NCI-H82 (cell line): ENCODE results near the gene LRRIQ1.

Experiments
- DNase-seq: peaks from one replicate; lab custom pipeline; 2025; lab: John Stamatoyannopoulos, UW

LRRIQ1 gene

DNA sequence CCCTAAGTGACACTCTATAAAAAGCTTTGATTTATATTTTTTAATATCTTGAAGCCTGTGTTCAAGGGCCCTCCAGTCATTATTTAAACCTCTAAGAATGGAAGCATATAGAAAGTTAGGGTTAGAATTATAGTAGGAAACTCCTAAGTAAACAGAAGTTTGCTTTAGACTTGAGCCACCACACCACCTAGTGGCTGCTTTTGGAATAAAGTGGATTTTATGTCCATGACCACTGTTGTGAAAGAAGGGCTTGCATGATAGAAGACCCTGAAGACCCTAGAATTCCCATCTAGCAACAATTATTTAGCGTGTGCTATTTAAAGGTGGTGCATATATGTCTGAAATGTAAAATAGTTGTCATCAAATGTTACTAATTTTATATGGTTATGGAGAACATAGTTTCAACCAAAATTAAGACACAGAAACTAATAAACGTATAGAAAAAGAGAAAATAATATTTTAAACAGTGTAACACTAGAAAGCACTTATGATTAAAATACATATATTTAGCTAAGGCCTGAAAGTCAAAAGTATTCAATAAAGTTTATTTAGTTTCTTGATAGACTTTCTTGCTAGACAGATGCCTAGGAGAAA is 21.3 kb downstream of the LRRIQ1 start:
- DNase-seq = peak; percentile 81

DNA sequence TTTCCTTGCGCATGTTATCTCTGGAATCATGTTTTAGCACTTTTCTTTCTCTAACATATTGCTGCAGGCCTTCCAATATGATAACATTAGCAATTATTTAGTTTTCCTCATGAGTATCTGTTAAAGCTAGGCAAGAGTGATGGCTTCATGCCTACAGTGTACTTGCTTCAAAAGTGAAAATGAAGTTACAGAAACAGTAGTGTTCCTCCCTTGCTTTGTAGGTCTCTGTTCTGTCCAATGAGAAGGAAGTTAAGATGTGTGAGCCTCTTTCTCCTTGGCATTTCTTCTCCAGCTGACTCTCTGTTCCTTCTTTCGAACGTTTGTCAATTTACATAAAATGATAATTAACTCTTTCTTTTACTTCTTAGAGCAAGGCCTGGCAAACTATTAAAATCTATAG is 22.2 kb downstream of the LRRIQ1 start:
- no peak for DNase-seq

DNA sequence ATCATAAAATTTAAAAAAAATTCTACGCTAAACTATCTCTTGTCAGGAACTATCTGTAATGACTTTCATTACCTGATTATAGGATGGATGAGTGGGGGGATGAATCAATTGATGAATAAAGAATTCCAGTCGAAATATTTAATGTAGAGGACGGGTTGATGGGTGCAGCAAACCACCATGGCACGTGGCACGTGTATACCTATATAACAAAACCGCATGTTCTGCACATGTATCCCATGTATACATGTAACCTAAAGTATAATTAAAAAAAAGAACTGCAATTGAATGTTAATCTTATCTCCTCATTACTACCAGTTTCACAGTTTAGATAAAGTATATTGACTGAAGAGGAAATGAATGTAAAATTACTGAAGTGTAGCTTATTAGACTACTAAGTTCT is 23.4 kb downstream of the LRRIQ1 start:
- DNase-seq = no peak

DNA sequence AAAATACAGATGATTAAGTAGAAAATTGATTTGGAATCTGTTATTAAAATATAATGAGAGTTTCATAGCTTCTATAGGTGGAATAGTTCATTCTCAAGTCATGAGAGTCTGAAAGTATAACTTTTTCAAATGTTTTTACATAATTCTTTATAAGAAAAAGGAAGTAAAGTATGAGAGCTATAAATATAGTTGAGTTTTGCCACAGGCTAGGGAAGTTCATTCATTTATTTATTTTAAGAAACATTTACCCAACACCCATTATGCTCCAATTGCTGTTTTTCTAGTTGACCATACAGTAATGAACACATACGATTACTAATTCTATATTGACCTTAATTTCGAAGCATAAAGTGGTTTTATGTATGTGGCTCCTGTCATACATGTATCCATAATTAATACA is 24.8 kb downstream of the LRRIQ1 start:
- no peak for DNase-seq

DNA sequence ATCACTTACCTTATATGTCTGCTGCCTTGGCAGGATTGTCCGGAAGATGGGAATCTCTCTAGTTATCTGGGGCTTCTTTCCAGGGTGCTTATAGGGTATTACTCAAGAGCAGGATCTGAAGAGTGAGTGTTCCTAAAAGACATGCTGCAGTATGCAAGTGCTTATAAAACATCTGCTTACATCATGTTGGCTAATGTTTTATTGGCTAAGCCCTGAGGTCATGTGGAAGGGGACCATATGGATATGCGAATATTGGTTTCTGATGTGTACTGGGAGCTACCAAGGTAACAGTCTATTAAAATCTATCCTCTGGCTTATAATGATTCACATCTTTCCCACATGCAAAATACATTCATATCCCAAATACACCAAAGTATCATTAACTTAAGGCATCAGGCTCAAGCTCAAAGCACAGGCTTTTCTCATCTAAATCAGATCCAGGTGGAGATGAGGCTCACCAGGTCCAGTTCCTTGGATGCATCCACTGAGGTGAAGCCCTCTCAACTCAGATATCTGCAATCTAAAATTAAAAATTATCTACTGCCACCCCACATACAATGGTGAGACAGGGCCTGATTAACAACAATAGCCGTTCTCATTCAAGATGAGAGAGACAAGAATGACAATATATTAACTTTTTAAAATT is 29.8 kb downstream of the LRRIQ1 start:
- peak; percentile 45 for DNase-seq

DNA sequence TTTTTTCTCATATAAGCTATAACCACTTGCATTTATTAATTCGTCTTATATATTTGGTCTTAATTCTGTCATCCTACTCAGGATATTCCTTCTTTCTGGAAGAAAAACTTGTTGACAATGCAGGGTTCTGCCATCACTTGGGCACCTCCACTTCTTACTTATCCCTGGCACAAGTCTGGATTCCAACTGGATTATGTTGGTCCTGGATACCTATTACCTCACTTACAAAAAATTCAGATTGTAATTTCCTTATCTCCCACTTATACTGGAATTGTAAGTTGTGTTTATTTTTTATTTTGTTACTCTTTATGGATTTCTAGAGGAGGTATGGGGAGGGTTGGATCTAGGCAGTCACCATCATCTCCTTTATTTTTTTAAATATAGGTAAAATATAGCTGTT is 36.7 kb downstream of the LRRIQ1 start:
- DNase-seq = no peak

DNA sequence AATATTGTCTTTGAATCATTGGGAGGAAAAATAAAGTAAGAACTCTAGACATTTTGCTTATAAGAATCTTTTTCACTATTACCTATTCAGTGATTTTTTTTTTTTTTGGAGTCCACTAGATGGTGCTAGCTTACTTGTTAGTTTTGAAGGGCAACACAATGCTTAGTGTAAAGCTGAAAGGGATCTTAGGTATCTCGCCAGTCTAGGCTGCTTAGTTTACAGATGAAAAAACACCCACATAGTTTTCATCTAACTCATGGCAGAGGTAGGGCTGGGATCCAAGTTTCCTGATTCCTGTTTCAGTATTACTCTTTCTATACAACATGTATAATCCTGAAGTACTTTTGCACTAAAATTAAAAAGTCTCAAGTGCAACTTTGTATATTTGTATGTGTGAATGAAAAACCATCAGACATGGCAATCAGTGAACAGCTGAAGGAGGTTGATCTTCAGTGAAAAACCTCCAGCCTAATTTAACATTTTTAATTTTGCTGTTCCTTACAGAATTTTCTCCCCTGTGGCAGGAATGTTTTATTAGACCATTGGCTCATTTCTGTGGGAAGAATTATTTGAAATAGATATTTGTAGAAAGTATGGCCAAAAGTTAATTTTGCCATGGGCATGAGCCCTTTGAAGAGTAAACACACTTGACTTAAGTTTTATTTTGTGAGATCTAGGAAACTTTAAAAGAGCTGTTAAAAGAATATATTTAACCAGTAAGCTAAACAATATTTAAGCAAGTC is 40.7 kb downstream of the LRRIQ1 start:
- peak; percentile 83 for DNase-seq

DNA sequence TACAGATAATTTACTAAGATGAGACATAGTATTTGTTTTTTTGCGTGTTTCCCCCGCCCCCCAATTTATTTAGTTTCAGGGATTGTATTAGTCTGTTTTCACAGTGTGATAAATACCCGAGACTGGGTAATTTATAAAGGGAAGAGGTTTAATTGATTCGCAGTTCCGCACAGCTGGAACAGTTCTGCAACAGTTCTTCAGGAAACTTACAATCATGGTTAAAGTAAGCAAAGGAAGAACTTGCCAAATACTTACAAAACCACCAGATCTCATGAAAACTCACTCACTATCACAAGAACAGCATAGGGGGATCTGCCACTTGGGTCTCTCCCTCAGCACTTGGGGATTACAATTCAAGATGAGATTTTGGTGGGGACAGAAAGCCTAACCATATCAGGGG is 48.9 kb downstream of the LRRIQ1 start:
- DNase-seq = no peak

DNA sequence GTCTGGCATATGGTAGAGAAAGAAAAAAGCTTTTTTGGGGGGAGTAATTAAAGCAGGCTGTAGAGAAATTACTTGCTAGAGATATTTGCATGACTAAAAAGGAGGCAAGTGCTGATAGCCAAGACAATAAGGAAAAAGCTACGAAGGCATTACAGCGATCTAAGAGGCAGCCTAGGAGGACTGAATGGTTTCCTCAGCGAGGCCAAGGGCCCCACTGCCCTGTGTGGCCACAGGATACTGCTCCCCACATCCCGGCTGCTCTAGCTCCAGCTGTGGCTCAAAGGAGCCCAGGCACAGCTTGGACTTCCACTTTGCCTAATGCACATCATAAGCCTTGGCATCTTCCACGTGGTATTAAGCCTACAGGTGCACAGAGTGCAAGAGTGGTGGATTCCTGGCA is 53.6 kb downstream of the LRRIQ1 start:
- no peak for DNase-seq

DNA sequence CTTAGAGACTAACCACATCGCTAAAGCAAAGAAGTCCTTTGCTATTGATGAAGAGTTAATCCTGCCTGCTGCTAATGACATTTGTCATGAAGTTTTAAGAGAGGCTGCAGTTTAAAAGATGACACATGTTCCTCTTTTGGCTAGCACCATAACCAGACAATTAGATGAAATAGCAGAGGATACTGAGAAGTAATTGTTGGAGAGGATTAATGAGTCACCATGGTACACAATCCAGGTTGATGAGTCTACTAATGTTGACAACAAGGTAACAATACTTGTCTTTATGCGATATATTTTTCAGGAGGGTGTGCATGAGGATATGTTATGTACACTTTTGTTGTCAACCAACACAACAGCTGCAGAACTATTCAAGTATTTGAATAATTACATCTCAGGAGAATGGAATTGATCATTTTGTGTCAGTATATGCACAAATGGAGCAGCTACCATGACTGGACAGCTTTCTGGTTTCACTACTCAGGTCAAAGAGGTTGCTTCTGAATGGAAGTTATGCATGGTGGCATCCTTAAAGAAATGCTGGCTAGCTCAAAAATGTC is 56.7 kb downstream of the LRRIQ1 start:
- DNase-seq = no peak

DNA sequence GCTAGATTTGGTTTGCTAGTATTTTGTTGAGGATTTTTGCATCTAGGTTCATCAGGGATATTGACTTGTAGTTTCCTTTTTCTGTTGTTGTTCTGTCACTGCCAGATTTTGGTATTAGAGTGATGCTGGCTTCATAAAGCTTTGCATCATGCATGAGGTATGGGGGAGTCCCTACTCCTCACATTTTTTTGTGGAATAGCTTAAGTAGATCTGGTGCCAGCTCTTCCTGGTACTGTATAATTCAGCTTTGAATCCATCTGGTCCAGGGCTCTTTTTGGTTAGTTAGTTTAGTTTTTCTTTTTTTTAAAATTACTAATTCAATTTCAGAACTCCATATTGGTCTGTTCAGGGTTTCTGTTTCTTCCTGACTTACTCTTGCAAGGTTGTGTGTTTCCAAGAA is 59.4 kb downstream of the LRRIQ1 start:
- DNase-seq = no peak

DNA sequence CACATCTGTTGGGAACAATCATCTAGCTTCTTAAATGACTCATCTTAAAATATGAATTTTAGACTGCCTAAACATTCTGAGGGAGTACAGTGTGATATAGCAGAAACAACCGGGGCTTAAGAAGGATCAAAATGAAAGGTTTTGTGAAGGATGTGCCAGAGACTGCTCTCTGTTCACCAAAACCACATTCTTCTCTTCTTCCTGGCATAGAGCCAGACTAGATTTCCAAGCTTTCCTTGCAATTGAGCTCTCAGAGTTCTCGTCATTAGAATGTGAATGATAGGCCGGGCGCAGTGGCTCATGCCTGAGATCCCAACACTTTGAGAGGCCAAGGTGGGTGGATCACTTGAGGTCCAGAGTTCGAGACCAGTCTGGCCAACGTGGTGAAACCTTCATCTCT is 94.5 kb downstream of the LRRIQ1 start:
- DNase-seq = no peak

DNA sequence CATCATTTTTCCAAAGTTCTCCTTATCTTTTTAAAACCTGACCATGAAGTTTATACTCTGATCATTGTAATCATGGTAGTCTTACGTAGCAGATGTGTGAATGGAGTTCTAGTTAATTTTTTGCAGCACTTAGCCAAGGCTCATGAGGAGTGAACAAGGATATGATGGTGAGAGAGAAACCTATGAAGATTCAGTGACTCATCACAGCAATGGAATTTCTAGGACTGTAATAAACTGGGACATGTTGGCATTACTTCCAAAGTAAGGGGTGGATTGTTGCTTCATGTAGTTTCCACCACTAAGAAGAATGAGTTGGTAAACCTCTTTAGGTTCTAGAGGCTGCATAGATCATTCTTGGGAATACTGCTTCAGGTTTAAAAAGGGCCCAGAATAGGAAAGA is 102.7 kb downstream of the LRRIQ1 start:
- DNase-seq = no peak

DNA sequence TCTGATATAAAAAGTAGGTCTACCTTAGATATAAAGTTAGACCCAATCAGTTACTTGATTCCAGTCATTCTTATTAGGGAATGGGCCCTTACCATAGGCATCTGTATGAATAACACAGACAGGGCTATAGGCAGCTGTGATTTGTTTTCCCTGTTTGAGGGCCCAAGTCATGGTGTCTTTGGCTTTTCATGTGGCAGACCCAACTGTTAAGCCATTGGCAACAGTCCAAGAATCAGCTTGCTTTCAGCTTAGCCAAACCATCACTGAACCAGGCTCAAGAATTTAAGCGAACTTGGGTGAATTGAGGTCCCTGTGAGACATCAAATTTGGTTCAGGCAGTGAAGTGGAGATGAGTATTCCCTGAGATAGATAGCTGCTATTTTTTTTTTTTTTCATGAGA is 111.2 kb downstream of the LRRIQ1 start:
- DNase-seq = peak; percentile 90

DNA sequence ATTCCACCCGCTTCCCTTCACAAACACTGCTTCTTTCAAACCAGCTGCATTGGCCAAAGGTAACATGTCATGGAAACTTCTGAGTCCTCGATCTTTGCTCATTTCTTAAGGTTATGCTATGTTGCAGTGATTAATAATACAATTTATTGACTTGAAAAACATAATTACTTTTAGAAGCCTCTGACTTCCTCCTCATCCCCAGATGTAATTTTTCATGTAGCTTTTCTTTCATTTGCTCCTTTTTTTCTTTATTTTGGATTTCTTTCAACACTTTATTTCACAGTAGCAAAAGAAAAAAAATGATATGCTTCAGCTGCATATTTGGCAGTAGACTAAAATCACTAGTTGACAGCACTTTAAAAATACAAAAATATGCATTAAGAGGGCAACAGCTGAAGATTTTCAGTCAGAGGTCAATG is 116.2 kb downstream of the LRRIQ1 start:
- DNase-seq = no peak

DNA sequence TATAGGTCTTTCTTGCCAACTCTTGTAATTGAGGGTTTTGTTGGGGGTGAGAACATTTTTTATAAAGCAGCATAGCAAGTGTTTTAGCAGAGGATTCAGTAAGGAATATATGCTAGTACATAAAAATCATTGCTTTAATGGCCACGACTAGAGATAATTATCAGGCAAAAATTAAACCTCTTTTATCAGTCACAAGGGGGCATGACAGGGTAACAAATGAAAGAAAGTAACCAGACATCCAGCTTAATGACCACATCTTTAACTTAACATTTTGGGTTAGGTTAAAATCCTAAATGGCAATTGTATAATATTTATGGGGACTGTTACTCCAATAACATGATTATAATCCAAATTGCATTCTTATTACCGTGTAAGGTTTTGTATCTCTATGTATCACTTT is 119.6 kb downstream of the LRRIQ1 start:
- DNase-seq = peak; percentile 73

DNA sequence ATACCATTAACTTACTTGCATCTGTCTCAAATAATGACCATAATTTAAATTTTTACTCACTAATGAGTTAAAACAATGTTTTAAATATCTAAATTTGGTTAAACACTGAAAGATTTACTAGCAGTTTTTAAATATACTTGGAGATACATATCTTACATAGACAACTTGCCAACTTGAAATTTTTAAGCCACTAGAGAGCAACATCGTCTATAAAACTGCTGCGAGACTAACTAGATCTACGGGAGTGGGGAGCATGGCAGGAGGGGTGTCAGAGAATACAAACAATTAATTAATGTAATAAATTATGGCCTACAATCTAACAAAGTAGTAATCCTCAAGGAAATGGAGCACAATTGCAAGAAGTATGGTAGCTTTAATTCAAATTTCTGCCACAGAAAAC is 120.4 kb downstream of the LRRIQ1 start:
- peak; percentile 21 for DNase-seq

DNA sequence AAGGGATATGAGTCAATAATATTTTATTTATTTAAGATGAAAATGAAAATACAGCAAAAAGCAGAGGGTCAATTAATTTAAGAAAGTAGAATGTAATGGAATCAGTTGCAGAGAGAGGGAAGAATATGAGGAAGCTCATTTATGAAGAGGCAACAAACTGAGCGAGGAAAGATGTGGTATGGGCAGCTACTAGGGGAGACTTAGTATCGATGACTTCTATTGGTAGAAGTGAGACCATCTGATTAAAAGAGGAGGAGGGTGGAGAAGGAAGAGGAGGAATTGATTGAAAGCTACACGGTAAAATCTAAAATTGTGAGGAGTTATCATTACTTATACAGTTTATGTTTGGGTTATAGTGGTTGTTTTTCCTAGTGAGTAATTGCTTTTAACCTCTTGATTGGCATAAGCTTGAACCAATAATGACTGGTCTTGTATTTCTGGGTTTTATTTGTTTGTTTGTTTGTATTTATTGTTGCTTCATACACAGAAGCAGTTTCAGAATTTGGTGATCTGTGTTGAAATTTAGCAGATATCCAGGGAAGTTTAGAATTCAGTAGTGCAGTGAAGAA is 121.0 kb downstream of the LRRIQ1 start:
- no peak for DNase-seq

DNA sequence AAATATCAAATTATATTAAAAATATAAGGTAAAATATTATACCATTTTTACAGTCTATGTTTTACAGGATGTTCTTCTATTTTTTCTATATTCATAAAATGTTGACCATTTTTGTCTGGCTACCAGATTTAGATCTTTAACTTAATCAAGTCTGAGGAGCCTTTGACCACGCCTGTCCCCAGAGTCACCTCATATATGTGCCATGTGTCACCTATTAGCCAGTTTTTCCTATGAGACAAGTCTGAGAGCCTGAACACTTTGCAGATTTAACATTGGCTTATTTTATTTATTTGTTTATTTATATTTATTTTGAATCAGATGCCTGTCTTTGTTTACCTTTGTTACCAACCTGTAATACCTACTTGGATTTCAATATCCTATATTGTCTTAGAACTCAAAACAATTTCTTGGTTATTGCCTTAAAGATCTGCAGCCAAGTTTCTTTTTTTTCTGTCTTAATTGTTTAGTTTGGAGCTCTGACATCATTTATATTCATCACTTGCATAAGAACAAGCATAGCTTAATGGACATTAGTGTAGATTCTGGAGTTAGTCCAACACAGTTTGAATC is 127.7 kb downstream of the LRRIQ1 start:
- no peak for DNase-seq

DNA sequence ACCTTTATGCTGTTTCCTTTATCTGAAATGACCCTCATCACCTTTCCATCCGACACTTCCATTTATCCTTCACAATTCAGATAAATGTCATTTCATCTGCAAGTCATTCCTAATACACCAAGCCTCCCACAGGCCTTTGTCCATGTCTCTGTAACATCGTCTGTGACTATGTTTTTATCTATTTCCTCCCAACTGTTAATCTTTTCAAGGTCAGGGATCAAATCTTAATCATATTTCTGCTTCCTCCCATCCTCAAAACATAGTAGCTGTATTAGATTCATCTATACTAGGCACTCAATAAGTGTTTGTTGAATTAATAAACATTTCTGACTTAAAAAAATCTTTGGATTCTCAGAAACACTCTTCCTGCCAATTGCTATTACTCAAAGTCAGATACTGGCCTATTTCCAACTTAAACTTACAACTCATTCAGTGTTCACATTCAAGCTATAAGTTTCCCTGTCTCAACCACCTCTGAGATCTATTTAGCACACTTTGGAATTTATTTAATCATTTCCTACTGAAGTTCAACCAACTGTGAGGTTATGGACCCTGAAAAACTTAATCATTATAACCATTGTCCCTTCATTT is 143.6 kb downstream of the LRRIQ1 start:
- DNase-seq = no peak

DNA sequence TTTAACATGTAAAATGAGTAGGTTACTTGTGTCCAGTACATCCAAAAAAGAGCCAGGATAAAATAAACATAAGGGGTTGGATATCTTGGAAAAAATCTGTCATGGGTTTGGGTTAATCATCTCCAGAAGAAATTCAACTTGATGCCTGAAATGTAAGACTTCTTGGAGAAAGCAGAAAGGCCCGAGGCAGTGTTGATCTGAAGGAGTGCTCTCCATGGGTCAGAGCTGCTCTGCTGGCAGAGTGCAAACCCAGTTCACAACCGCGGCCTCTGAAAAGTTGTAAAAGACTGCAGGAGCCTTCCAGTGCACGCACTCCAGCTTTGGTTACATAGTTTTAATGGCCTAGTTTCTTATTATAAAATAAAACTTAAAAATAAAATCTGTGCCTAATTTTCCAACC is 146.5 kb downstream of the LRRIQ1 start:
- no peak for DNase-seq

DNA sequence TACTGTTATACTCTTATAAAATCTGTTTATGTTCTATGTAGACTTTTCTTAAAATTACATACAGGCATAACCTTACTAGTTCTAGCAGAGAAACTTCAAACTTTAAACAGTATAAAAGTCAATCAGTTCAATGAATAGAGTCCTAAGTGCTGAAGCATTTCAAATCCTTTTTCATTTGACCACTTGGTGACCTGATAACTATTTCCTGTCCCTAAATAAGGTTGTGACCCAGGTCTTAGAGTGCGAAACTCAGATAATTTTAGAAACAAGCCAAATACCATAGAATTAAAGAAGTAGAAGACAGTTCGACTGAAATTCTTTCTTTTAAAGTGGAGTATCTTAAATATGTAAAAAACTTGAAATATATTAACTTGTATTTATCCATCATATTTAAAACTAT is 147.7 kb downstream of the LRRIQ1 start:
- no peak for DNase-seq
